ENCODE measurements around the gene N4BP3.
"Not testable (repeated sequence)": the region's sequence is repeated elsewhere in the genome, so short reads cannot be mapped to it uniquely, and the experiment has no call there.

Gene N4BP3

GRCh38 chr5:178121391-178122276, 8.3 kb downstream of the N4BP3 start:
- DNase-seq (ENCODE audit: low read depth, low spot score) = no peak

GRCh38 chr5:178122346-178122745, 9.0 kb downstream of the N4BP3 start:
- DNase-seq (ENCODE audit: low read depth, low spot score) = no peak

- no peak for DNase-seq (ENCODE audit: low read depth, low spot score)
Measured at GRCh38 chr5:178123094-178123965, 10.0 kb downstream of the N4BP3 start.

GRCh38 chr5:178123966-178124925, 10.9 kb downstream of the N4BP3 start:
- no peak for DNase-seq (ENCODE audit: low read depth, low spot score)

GRCh38 chr5:178125253-178125906, 12.0 kb downstream of the N4BP3 start:
- DNase-seq (ENCODE audit: low read depth, low spot score) = no peak

GRCh38 chr5:178126556-178126955, 13.2 kb downstream of the N4BP3 start:
- DNase-seq (ENCODE audit: low read depth, low spot score) = no peak

- DNase-seq (ENCODE audit: low read depth, low spot score) = not testable (repeated sequence)
Measured at GRCh38 chr5:178127300-178128009, 14.1 kb downstream of the N4BP3 start.

- no peak for DNase-seq (ENCODE audit: low read depth, low spot score)
Measured at GRCh38 chr5:178129296-178129695, 16.0 kb downstream of the N4BP3 start.

GRCh38 chr5:178130234-178130575, 16.9 kb downstream of the N4BP3 start:
- not testable (repeated sequence) for DNase-seq (ENCODE audit: low read depth, low spot score)

- DNase-seq (ENCODE audit: low read depth, low spot score) = peak; percentile 66
Measured at GRCh38 chr5:178130576-178131445, 17.5 kb downstream of the N4BP3 start, which contains the start of gene RMND5B. Gene RMND5B, plus strand, starts transcription at chr5:178131014. Its CDS starts 7,106 bp downstream, at chr5:178138120.

GRCh38 chr5:178131446-178131996, 18.2 kb downstream of the N4BP3 start:
- DNase-seq (ENCODE audit: low read depth, low spot score) = no peak

GRCh38 chr5:178136990-178137389, 23.7 kb downstream of the N4BP3 start:
- DNase-seq (ENCODE audit: low read depth, low spot score) = no peak

- no peak for DNase-seq (ENCODE audit: low read depth, low spot score)
Measured at GRCh38 chr5:178137991-178138390, 24.7 kb downstream of the N4BP3 start.

GRCh38 chr5:178141550-178141949, 28.2 kb downstream of the N4BP3 start:
- DNase-seq (ENCODE audit: low read depth, low spot score) = no peak

- no peak for DNase-seq (ENCODE audit: low read depth, low spot score)
Measured at GRCh38 chr5:178142642-178143041, 29.3 kb downstream of the N4BP3 start.

GRCh38 chr5:178143246-178143645, 29.9 kb downstream of the N4BP3 start:
- DNase-seq (ENCODE audit: low read depth, low spot score) = no peak

GRCh38 chr5:178143901-178144300, 30.6 kb downstream of the N4BP3 start:
- no peak for DNase-seq (ENCODE audit: low read depth, low spot score)

GRCh38 chr5:178145965-178146820, 32.9 kb downstream of the N4BP3 start:
- DNase-seq (ENCODE audit: low read depth, low spot score) = peak; percentile 39

Measured in activated naive CD8-positive, alpha-beta T cell treated with anti-CD3 and anti-CD28 coated beads, Interleukin-2, amount 50 U/mL, for 16 hours (primary cell).